Measurements from ENCODE around the gene GSX1. TPM values are rescaled to one million over a fixed set of nuclear protein-coding genes. Genes with fewer than 3 reads are reported as not detected.

Gene GSX1
- total and polyA plus RNA-seq, 2 donors (not counting 3 experiments of a cell fraction or from before 2014, with no cell fraction given) = not detected

DNA sequence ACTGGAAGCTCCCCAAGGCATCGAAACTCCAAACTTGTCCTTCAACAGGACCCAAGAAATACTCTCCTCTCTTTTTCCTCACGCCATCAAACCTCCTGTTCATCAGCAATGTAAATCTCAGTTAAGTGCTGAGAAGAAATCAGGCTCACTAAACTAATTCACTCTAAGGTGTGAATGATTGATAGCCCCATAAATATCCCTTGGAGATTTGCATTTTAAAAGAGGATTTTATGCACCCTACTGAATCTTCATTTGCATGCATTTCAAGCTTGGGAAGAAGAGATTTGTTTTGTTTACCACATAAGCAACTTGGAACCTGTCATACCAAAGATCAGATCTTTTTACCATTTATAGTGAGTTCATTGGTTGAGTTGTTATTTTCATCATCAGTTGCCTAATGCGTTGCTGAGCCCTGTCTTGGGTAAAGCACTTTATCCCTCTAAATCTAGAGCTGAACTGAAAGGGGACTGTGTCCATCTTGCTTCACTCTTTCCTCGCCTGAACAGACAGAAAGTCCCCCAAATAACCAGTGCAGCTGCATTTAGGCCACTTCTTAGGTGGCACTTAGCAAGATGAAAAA, 40.2 kb upstream of the GSX1 start:
- intact Hi-C loops (cut with micrococcal nuclease) (no loop called here), dilution Hi-C loops (cut with MboI; ENCODE audit: extremely low pct_ligation_motif_present, low sequenced_read_pairs) (no loop called here)
- H3K27me3 ChIP-seq (ENCODE audit: control insufficient read depth in 2 of 2, insufficient read depth in 2 of 2, low read length in 2 of 2) = peaks cover 3 to 5% of the 10 kb centered on the region in 2 experiments
- no peaks in the 10 kb centered on the region for H3K9me3 ChIP-seq (replicated peaks; ENCODE audit: control insufficient read depth, insufficient read depth, low read length)
- no peaks in the 10 kb centered on the region for H3K36me3 ChIP-seq (ENCODE audit: control insufficient read depth in 2 of 2, extremely low read depth in 1 of 2, insufficient read depth in 2 of 2, low read length in 2 of 2)
- TF ChIP-seq JUN (IDR thresholded peaks at IDR 0.05; ENCODE audit: borderline replicate concordance, insufficient read depth, insufficient read length, low read depth) (no peak), EZH2 (IDR thresholded peaks at IDR 0.05; ENCODE audit: borderline replicate concordance, low read depth, low read length, severe bottlenecking) (no peak), POLR2A (IDR thresholded peaks at IDR 0.05; ENCODE audit: low read depth, low read length) (no peak), GATA2 (IDR thresholded peaks at IDR 0.05; ENCODE audit: insufficient read depth, insufficient read length, low read depth, low read length) (no peak), FOS (IDR thresholded peaks at IDR 0.05; ENCODE audit: borderline replicate concordance, insufficient read depth, low read length) (no peak), MYC (IDR thresholded peaks at IDR 0.05; ENCODE audit: low read depth, low read length) (no peak), POLR2AphosphoS5 (IDR thresholded peaks at IDR 0.05; ENCODE audit: insufficient read depth, low read depth, low read length) (no peak)
- TF ChIP-seq, protein P1, sequence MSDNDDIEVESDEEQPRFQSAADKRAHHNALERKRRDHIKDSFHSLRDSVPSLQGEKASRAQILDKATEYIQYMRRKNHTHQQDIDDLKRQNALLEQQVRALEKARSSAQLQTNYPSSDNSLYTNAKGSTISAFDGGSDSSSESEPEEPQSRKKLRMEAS (IDR thresholded peaks at IDR 0.05; ENCODE audit: insufficient read depth, insufficient read length) = no peak
- TF ChIP-seq, protein P2, sequence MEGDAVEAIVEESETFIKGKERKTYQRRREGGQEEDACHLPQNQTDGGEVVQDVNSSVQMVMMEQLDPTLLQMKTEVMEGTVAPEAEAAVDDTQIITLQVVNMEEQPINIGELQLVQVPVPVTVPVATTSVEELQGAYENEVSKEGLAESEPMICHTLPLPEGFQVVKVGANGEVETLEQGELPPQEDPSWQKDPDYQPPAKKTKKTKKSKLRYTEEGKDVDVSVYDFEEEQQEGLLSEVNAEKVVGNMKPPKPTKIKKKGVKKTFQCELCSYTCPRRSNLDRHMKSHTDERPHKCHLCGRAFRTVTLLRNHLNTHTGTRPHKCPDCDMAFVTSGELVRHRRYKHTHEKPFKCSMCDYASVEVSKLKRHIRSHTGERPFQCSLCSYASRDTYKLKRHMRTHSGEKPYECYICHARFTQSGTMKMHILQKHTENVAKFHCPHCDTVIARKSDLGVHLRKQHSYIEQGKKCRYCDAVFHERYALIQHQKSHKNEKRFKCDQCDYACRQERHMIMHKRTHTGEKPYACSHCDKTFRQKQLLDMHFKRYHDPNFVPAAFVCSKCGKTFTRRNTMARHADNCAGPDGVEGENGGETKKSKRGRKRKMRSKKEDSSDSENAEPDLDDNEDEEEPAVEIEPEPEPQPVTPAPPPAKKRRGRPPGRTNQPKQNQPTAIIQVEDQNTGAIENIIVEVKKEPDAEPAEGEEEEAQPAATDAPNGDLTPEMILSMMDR (IDR thresholded peaks at IDR 0.05; ENCODE audit: extremely low read depth in 1 of 2, insufficient read depth in 1 of 2, low read depth in 1 of 2, low read length in 2 of 2) = no peak
- no peaks in the 10 kb centered on the region for H3K79me2 ChIP-seq (ENCODE audit: control insufficient read depth, insufficient read depth, low read length)
- H3K4me3 ChIP-seq (replicated peaks in 1 of 3; ENCODE audit: insufficient read depth in 1 of 3, low read depth in 1 of 3, low read length in 3 of 3) = no peak overlapping the region
- DNase-seq (ENCODE audit: low read depth, low spot score) (no peak), FAIRE-seq (no peak)
- H2AFZ ChIP-seq (ENCODE audit: low read depth, low read length) = no peak overlapping the region
- H4K20me1 ChIP-seq (replicated peaks; ENCODE audit: control insufficient read depth, extremely low read depth, insufficient read depth, low read length) = no peaks in the 10 kb centered on the region
- BruUV-seq (replicated peaks) = no TSS peak
- ChIA-PET POLR2A (no interaction called here), CTCF (interaction anchor here (1.0 kb wide), 1 partner anchor 75 kb away, joined by 3 read pairs; no protein-coding TSS in a partner anchor)
- no peaks in the 10 kb centered on the region for H3K9me1 ChIP-seq (replicated peaks; ENCODE audit: control insufficient read depth, extremely low read depth, insufficient read depth, low read length)
- no peaks in the 10 kb centered on the region for H3K4me1 ChIP-seq (ENCODE audit: control insufficient read depth, extremely low read depth, insufficient read depth, low read length)
- no peak overlapping the region for H3K4me2 ChIP-seq (ENCODE audit: insufficient read depth, low read length)
- H3K9ac ChIP-seq (replicated peaks; ENCODE audit: extremely low read depth, insufficient read depth, low read length) = no peak overlapping the region
- no peak overlapping the region for H3K27ac ChIP-seq (ENCODE audit: insufficient read depth, low read depth, low read length)

All from endothelial cell of umbilical vein (primary cell).